CD4-positive, alpha-beta T cell (primary cell): ENCODE results near the gene DDX5. TPM values are rescaled to one million over a fixed set of nuclear protein-coding genes. Genes with fewer than 3 reads are reported as not detected.

Source experiments
- ATAC-seq: fragments of 200-7000 bp; cut with Tn5 transposase; one replicate; pipeline ENCODE4 v1.10.0; 2022; ENCODE audit warnings: mild to moderate bottlenecking; ENCODE audit not compliant: poor library complexity
- CTCF ChIA-PET: fragments of 350-600 bp; sonication (Branson Sonifier 250); formaldehyde crosslinking; loops from one replicate; lab custom pipeline; 2021; ENCODE audit warnings: antibody characterized with exemption, inconsistent platforms; lab: Charles Lee
- POLR2A ChIA-PET: fragments of 350-600 bp; sonication (Branson Sonifier 250); formaldehyde crosslinking; loops from one replicate; lab custom pipeline; 2021; ENCODE audit warnings: antibody characterized with exemption, inconsistent platforms; lab: Charles Lee
- DNase-seq, 14 experiments: peaks; one replicate each; pipeline ENCODE4 v3.0.0-alpha.2; 2013 to 2020; ENCODE audit warnings: mixed read lengths in 2 of 14
- H3K27ac ChIP-seq, 2 donors: one replicate each; pipeline versions ENCODE4 v1.5.1 to v1.7.0; 2013; ENCODE audit warnings: low read length in 2 of 2, low read depth in 1 of 2, mild to moderate bottlenecking in 1 of 2
- H3K27me3 ChIP-seq, 2 experiments: 1 replicate in 1 of 2; 2 replicates in 1 of 2; pipeline versions ENCODE4 v1.6.1 to v1.7.0; 2013; ENCODE audit warnings: low read length in 2 of 2, control low read depth in 1 of 2, mild to moderate bottlenecking in 1 of 2, moderate library complexity in 1 of 2; ENCODE audit not compliant: insufficient read depth in 2 of 2, control insufficient read depth in 1 of 2
- H3K36me3 ChIP-seq: one replicate; pipeline ENCODE4 v1.6.1; 2013; ENCODE audit warnings: low read length, control low read depth; ENCODE audit not compliant: insufficient read depth
- H3K4me1 ChIP-seq: one replicate; pipeline ENCODE4 v1.6.1; 2013; ENCODE audit warnings: low read length, control low read depth; ENCODE audit not compliant: insufficient read depth
- H3K4me3 ChIP-seq: one replicate; pipeline ENCODE4 v1.5.1; 2013; ENCODE audit warnings: mild to moderate bottlenecking, low read length, moderate library complexity
- H3K9me3 ChIP-seq, 2 experiments: 1 replicate in 1 of 2; 2 replicates in 1 of 2; pipeline versions ENCODE4 v1.6.1 to v1.7.0; 2013; ENCODE audit warnings: low read length in 2 of 2, mild to moderate bottlenecking in 2 of 2, control low read depth in 1 of 2, moderate library complexity in 1 of 2; ENCODE audit not compliant: control insufficient read depth in 1 of 2, insufficient read depth in 1 of 2
- H3K27ac Mint-ChIP-seq: one replicate; pipeline ENCODE4 v1.8.0; 2020; ENCODE audit warnings: mixed read lengths
- H3K27me3 Mint-ChIP-seq: one replicate; pipeline ENCODE4 v1.8.0; 2021; ENCODE audit warnings: mixed read lengths
- H3K36me3 Mint-ChIP-seq: one replicate; pipeline ENCODE4 v1.8.0; 2021; ENCODE audit warnings: low read depth, mixed read lengths
- H3K4me1 Mint-ChIP-seq: one replicate; pipeline ENCODE4 v1.8.0; 2021; ENCODE audit warnings: low read depth, mixed read lengths
- H3K4me3 Mint-ChIP-seq: one replicate; pipeline ENCODE4 v1.8.0; 2020; ENCODE audit warnings: mild to moderate bottlenecking, mixed read lengths
- H3K9me3 Mint-ChIP-seq: one replicate; pipeline ENCODE4 v1.8.0; 2020; ENCODE audit warnings: mixed read lengths
- CTCF ChIP-seq: fragments of 200-600 bp; IDR thresholded peaks from one replicate; pipeline ENCODE4 v1.8.0; 2022; ENCODE audit warnings: antibody characterized with exemption, mild to moderate bottlenecking
- intact Hi-C, 2 experiments: fragments of 100-400 bp; cut with DNase I in 1 of 2; cut with micrococcal nuclease in 1 of 2; formaldehyde crosslinking; loops; one replicate each; pipeline versions ENCODE4 v1.15.1 to v1.9.0; 2023 to 2025; cut with DNase I, micrococcal nuclease
- total RNA-seq, 174 experiments: library from RNA in 2 of 174; stranded (reverse) in 2 of 174; gene quantifications; one replicate each; pipeline ENCODE4 v1.2.3 and lab custom pipeline; 2021 to 2026

DDX5 gene
- total RNA-seq, 2 experiments from 2014 or later, result 2,388 to 2,534 TPM

- H3K4me1 Mint-ChIP-seq, result peaks cover 39% of the 10 kb centered on the region
- H3K4me3 ChIP-seq, result no peak overlapping the region
- H3K9me3 Mint-ChIP-seq, result no peaks in the 10 kb centered on the region
- peaks cover 99% of the 10 kb centered on the region for H3K36me3 Mint-ChIP-seq
- H3K4me1 ChIP-seq, result no peaks in the 10 kb centered on the region
- DNase-seq, result no peak
- ATAC-seq, result no peak
- H3K27ac ChIP-seq, result peak overlapping the region in 1 of 2 donors; percentile 14
- no peaks in the 10 kb centered on the region for H3K27me3 Mint-ChIP-seq
- no peak overlapping the region for H3K4me3 Mint-ChIP-seq
- H3K27me3 ChIP-seq, result no peaks in the 10 kb centered on the region
- H3K27ac Mint-ChIP-seq, result no peak overlapping the region
- intact Hi-C loops, result loop anchor here in 1 of 2 experiments (5.0 kb wide), 1 partner anchor 33 kb away; no protein-coding TSS in a partner anchor
- no peak for TF ChIP-seq CTCF
- no peaks in the 10 kb centered on the region for H3K9me3 ChIP-seq
- ChIA-PET CTCF (no interaction called here), POLR2A (interaction anchor here (0.6 to 4.8 kb wide), 4 partner anchors 8 to 96 kb away, joined by 4 to 38 read pairs (median 6); partner anchors contain the start of genes CEP95, DDX5 and POLG2)
- H3K36me3 ChIP-seq, result peaks cover 86% of the 10 kb centered on the region
These were observed 9.3 kb upstream of the DDX5 start for GRCh38 chr17:64515419-64515818.

- Histone ChIP-seq H3K27ac (no peak overlapping the region), H3K9me3 (no peaks in the 10 kb centered on the region), H3K36me3 (peaks cover 59% of the 10 kb centered on the region), H3K4me1 (peaks cover 16% of the 10 kb centered on the region), H3K27me3 (no peaks in the 10 kb centered on the region), H3K4me3 (no peak overlapping the region)
- H3K27ac Mint-ChIP-seq, result no peak overlapping the region
- no peak for ATAC-seq
- CTCF ChIA-PET, result interaction anchor here (0.6 to 2.4 kb wide), 2 partner anchors 18 to 244 kb away, joined by 3 to 12 read pairs; no protein-coding TSS in a partner anchor
- no peak for DNase-seq
- H3K36me3 Mint-ChIP-seq, result peaks cover 96% of the 10 kb centered on the region
- no peaks in the 10 kb centered on the region for H3K9me3 Mint-ChIP-seq
- POLR2A ChIA-PET, result interaction anchor here (0.6 to 1.5 kb wide), 4 partner anchors 9 to 736 kb away, joined by 3 read pairs; partner anchors contain the start of genes CCDC47 and DDX42
- H3K27me3 Mint-ChIP-seq, result no peaks in the 10 kb centered on the region
- intact Hi-C loops, result loop anchor here (5.0 to 10.0 kb wide), 6 partner anchors 138 to 887 kb away; partner anchors contain the start of genes ICAM2 (in 1 of the 2), LIMD2 (in 1 of the 2), MAP3K3 (in 1 of the 2) and SMARCD2 (in 1 of the 2)
- peak overlapping the region; percentile 34 for H3K4me3 Mint-ChIP-seq
- TF ChIP-seq CTCF, result no peak
- H3K4me1 Mint-ChIP-seq, result peaks cover 52% of the 10 kb centered on the region
These were observed 3.1 kb upstream of the DDX5 start for GRCh38 chr17:64509179-64509578.

- no peak for DNase-seq
- H3K27me3 ChIP-seq, result no peaks in the 10 kb centered on the region
- Mint-ChIP-seq H3K27ac (no peak overlapping the region), H3K4me1 (peaks cover 55% of the 10 kb centered on the region), H3K9me3 (no peaks in the 10 kb centered on the region), H3K36me3 (peaks cover 96% of the 10 kb centered on the region), H3K4me3 (peak overlapping the region; percentile 57), H3K27me3 (no peaks in the 10 kb centered on the region)
- POLR2A ChIA-PET, result interaction anchor here (0.6 to 1.5 kb wide), 4 partner anchors 8 to 735 kb away, joined by 3 read pairs; partner anchors contain the start of genes CCDC47 and DDX42
- no peaks in the 10 kb centered on the region for H3K9me3 ChIP-seq
- peaks cover 59% of the 10 kb centered on the region for H3K36me3 ChIP-seq
- no peak overlapping the region for H3K4me3 ChIP-seq
- intact Hi-C loops, result loop anchor here (5.0 to 10.0 kb wide), 6 partner anchors 139 to 886 kb away; partner anchors contain the start of genes ICAM2 (in 1 of the 2), LIMD2 (in 1 of the 2), MAP3K3 (in 1 of the 2) and SMARCD2 (in 1 of the 2)
- CTCF ChIA-PET, result interaction anchor here (2.4 kb wide), 1 partner anchor 18 kb away, joined by 12 read pairs; no protein-coding TSS in a partner anchor
- H3K27ac ChIP-seq, result no peak overlapping the region
- TF ChIP-seq CTCF, result no peak
- ATAC-seq, result no peak
- peaks cover 21% of the 10 kb centered on the region for H3K4me1 ChIP-seq
These were observed 2.6 kb upstream of the DDX5 start for GRCh38 chr17:64508683-64509082.
